HG02943 (cell line): ENCODE results near the gene LYST.
A peak's percentile ranks its signal among the peaks of the same experiment; 100 is the strongest.
"Not testable (repeated sequence)": the region's sequence is repeated elsewhere in the genome, so short reads cannot be mapped to it uniquely, and the experiment has no call there.

ENCODE experiments used
- ATAC-seq: cut with Tn5 transposase; IDR thresholded peaks from one replicate; pipeline ENCODE4 v1.9.1; 2021; ENCODE audit warnings: mild to moderate bottlenecking, low read depth, moderate library complexity; ENCODE audit not compliant: unreplicated experiment

LYST gene

DNA sequence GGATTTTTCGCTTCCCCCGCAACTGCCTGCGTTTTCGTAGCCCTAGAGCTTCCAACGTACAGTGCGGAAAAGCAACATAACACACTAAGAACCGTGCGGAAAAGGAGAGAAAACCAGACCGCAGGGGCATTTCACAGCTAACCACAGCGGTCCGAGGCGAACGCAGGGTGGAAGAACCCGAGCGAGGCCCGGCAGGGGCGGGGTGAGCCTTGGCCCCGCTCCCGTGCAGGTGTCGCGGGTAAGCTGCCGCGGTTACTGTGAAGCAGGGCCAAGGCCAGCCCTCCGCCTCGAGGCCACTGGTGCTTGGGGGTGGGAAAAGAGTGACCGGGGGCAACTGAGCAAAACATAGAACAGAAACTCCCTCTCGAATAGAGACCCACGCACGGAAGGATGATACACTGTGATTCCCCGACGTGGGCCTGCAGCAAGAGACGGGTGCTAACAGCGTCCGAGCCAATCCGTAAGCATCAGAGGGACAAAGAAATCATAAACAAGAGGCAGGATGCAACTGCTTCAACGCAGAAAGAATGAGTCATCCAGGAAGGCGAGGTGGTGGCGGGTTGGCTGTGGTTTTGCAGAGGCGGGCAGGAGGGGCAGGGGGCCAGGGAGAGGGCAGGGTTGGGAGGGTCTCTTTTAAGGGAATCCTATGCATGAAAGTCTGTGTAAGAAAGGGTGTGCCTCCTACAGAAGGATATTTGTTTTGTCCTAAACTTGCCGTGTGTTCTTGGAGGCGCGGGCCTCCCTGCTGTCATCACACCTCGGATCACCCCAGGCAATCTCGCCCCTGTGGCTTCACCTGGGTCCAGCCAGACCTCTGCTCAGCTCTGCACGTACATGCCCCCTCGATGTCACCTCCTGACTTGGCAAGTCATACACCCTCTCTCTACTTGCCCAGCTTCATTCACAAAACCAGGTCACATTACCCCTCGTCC lies 224.4 kb downstream of the LYST start:
- no peak for ATAC-seq

DNA sequence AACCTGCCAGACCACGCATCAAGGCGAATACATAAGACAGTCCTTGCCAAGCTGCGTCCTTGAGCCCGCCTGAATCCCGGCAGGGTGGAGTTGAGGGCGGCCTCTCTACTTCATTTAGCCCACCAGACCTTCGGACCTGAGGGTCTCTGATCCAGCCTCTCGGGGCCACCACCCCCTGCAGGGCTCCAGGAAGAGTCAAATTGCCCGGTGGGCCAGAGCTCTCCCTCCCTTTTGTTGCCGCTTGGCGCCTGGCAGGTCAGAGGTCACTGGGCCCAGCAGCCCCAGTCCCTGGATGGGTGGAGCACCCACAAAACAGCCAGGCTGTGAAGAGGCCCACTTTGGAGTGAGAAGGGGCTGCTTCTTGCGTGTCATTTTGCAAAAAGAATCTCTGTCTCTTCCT lies 226.1 kb downstream of the LYST start:
- ATAC-seq = no peak

DNA sequence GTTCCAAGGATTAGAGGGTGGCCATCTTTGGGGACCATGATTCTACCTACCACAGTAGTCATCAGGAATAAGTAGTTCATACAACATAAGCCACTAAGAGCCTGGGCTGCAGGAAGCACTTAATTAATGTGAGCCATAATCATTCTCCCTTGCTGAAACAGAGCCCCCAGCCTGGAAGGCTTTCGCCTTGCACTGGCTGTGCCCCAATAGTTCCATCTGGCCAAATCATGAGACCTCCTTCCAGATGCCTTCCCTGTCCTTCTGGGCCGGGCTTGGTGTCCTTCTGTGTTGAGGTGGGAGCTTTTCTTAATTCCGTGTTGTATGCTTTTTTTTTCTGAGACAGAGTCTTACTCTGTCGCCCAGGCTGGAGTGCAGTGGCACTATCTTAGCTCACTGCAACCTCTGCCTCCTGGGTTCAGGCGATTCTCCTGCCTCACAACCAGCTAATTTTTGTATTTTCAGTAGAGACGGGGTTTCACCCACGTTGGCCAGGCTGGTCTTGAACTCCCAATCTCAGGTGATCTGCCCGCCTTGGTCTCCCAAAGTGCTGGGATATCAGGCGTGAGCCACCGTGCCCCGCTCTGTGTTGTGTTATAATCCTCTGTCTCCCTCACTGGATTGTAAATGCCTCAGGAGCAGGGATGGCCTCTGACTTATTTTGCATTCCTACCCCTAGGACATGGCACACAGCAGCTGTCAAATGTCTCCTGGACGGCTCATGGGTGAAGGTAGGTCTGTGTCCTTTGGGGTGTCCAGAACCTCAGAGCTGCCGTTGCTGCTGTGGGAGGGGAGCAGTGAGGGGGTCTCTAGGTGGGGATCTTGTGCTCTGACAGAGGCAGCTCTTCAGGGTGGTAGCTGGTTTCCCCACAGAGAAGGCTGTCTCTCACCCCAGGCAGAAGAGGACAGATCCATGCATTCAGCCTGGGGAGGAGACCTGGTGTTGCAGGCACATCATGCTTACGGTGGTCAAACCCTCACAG lies 227.2 kb downstream of the LYST start:
- ATAC-seq = no peak

DNA sequence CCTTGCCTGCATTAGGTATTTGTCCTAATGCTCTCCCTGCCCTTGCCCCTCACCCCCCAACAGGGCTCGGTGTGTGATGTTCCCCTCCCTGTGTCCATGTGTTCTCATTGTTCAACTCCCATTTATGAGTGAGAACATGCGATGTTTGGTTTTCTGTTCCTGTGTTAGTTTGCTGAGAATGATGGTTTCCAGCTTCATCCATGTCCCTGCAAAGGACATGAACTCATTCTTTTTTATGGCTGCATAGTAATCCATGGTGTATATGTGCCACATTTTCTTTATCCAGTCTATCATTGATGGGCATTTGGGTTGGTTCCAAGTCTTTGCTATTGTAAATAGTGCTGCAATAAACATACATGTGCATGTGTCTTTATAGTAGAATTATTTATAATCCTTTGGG lies 228.1 kb downstream of the LYST start:
- not testable (repeated sequence) for ATAC-seq

DNA sequence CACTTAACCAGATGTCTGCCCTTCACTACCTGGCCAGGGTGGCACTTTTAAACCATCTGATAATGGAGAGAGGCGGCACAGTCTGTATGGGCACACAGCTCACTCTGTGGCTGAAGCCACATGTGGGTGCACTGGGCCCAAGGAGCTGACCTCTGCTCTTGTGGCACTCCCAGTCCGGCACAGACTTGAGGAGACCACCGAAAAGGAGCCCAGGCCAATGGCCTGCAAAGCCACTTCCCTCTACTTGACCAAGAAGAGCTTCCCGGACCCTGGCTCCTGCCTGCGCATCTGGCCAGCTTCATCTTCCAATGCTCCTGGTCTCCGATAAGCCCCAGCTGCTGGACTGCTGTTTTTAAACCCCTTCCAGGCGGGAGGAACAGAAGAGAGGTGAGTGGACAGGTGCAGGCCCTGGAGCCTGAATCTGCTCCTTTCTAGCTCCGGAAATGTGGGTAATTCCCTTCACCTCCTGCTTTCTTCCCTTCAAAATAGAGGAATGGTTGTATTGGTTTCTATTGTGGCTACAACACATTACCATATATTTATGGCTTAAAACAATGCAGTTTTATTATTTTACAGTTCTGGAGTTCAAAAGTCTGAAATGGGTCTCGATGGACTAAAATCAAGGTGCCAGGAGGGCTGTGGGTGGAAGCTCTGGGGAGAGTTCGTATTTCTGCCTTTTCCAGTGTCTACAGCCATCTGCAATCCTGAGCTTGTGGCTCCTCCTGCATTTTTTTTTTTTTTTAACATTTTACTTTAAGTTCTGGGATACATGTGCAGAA lies 228.8 kb downstream of the LYST start:
- no peak for ATAC-seq

DNA sequence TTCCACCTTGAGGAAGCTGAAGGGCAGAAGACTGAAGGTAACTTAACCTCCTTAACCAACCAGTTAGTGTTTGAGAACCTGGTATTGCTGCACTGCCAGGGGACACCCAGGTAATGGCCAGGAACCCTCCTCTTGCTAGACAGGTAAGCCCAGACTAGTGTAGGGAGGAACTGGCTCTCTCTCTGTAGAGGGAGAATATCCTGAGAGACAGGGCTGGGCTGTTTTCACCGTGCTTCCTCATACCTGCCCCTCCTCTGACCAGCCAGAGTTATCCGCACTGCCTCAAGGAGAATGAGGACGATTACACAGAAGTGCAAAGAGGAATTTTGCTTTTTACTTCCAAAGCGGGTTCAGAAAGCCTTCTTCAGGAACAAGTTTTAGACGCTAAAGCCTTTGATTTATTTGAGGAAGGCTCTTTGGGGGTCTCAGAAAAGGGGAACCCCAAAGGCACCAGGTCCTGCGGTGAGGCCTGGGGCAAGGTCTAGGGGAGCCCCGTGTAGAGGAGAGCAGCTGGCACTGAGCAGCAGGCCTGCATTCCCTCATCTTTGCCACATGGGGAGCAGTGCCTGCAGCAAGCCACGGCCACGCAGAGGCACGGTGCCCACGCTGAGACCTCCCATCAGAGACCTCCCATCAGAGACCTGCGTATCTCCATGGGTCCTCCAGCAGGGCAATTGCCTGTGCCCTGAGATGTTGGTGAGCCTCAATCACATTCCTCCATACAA lies 230.6 kb downstream of the LYST start:
- no peak for ATAC-seq

DNA sequence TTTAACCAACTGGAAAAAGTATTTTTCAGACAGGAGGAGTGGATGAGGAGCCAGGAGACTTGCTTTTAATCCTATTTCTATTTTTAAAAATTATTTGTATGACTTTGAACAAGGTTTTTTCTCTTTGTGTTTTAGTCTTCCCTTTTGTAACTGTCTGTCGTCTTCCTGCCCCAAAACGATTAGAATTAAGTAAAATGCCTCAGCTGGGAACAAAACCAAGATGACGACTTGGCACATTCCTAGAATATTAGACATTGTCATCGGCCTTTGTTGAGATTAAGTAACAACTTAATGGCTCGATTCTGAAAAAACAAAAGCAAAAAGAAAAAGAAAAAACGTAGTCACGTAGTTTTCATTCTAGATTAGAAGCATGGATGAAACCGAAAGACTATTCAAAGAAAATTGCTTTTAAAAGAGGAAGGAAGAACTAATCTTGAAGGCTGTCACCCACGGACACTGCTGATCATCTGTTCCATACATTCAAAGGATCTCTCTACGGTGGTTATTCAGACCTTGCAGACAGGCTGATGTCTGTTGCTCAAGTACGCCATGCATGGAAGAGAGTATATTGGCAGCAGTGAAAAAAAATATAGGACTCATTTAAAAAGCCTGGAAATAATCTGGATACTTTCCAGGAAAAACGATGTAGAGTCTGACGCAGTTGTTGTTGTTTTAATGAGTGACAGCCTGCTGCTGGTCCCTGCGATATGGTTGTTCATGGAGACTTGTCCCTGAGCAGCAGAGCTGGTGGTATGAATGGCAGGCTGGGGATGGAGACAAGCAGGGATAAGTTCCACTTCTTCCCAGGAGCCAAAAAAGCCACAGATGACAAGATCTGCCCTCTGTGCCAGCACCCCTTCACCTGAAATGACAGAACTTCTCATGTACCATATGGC lies 234.0 kb downstream of the LYST start:
- ATAC-seq = peak; percentile 64

DNA sequence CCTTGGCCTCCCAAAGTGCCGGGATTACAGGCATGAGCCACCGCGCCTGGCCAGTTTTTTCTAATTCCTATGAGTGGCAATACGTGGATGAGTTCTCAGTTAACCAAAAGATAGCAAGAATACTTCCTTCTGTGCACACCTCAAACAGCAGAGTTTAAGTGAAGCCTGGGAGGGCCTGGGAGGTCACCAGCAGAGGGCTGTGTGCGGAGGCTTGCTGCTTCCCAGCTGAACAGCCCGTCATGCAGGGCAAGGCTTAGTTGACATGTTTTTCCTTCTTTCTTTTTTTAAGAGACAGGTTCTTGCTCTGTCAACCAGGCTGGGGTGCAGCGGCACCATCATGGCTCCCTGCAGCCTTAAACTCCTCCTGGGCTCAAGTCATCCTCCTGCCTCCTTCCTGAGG lies 234.9 kb downstream of the LYST start:
- no peak for ATAC-seq

DNA sequence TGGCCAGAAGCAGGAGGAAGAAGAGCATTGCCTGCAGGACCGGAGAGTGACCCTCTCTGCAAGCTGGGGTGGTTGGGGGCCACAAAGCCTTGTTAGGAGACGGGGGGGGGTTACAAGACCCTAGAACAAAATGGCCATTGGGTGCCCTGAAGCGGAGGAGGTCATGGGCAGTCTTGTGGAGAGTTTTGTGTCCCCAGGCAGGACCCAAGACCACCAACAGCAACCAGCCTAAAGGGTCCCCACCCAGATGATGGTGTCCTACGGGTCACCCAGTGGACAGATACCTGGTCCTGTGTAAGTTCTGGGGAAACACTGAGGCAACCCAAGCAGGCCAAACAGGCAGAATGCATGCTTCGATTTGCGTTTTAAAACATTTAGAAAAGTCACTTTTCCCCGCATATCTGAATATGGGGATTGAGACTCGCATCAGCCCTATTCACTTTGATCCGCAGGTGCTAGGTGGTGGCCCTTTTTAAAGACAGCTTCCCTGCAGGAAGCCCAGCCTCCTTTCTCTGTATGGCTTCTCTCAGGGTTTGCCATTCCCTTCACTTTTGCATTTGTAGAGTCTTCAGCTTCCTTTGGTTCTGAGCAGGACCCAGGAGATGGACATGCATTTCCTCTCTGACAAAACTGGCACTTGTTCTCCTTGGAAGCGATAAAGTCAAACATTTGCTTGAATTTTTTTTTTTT lies 238.2 kb downstream of the LYST start:
- ATAC-seq = no peak

DNA sequence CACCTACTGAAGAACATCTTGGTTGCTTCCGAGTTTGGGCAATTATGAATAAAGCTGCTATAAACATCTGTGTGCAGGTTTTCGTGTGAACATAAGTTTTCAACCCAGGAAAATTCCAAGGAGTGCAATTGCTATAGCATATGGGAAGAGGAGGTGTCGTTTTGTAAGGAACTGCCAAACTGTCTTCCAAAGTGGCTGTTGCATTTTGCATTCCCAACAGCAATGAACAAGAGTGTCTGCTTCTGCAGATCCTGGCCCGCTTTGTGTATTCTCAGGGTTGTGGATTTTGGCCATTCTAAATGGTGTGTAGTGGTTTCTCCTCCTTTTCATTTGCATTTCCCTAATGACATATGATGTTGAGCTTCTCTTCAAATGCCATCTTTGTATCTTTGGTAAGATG lies 240.9 kb downstream of the LYST start:
- no peak for ATAC-seq

DNA sequence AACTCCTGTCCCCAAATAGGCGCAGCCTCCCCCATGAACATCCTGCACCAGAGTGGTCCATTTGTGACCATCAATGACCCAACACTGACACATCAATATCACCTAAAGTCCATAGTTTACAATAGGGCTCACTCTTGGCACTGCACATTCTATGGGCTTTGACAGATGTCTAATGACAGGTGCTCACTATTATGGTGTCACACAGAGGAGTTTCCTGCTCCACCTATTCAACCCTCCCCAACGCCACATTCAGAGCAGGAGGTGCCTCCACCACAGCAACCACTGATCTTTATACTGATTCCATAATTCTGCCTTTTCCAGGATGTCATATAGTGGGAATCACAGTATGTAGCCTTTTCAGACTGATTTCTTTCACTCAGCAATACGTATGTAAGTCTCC lies 241.4 kb downstream of the LYST start:
- no peak for ATAC-seq

DNA sequence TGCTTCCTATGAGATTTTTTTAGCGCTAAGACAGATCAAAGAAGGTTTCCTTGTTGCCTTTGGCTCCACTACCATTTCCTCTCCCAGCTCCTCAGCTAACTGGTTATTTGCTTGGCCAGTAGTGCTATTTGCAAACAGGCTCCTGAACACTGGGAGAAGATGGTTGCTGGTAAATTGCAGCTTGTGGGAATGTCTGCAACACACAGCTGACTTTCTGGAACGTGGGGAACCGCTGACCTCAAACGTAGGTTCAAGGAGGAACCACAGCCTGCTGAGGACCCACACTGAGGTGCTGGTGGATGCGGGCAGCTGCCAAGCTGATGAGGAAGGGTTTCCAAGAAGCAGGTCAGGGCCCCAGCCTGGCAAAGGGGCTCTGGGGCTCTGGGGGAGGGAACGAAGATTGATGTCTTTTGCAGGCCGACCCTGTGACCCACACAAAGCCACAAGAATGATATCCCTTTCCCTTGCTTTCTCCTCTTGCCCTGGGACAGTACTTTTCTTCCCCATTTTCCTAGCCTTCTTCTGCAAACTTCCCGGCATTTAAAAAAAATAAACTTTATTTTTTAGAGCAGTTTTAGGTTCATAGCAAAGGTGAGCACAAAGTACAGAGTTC lies 241.9 kb downstream of the LYST start:
- no peak for ATAC-seq

DNA sequence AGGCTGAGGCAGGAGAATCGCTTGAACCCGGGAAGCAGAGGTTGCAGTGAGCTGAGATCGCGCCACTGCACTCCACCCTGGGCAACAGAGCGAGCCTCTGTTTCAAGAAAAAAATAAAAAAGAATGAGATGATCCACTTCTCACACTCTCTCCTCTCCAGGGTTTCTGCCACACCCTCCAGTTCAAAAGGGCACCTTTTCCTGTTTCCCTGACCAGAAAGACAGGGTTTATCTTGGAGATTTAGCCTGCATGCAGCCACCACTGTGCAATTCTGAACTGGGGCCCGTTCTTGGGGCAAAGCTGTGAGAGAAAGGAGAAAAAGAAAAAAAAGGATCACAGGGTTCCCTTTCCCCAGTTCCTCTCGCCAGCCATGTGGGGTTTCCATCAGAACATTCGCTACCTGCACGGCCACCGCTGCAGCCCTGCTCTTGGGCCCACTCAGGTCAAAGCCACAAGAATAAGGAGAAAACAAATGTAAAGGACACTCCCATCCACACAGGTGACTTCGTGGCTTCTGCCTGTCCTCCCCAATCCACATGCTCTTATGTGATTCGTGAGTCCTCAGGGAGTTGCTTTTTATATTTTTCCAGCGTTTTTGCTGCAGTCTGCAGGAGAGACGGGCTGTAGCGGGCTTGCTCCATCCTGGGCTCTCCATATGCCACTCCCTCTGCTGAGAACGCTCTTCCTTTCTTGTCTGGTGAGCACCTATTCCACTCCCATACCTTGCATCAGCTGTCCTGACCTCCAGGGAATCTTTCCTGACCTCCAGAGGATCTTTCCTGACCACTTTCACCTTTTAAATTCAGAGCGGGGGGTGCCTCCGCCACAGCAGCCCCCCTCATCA lies 243.5 kb downstream of the LYST start:
- no peak for ATAC-seq

DNA sequence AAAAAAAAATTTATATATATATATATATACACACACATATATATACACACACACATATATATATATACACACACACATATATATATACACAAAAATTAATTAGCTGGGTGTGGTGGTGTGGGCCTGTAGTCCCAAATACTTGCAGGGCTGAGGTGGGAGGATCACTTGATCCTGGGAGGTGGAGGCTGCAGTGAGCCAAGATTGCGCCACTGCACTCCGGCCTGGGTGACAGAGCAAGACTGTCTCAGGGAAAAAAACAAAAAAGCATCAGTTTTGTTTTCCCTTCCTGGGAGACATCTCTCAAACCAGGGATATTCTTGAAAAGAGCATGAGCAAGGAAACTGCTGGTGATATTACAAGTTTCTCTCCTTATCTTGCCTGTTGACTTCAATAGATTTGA lies 247.6 kb downstream of the LYST start:
- ATAC-seq = not testable (repeated sequence)

DNA sequence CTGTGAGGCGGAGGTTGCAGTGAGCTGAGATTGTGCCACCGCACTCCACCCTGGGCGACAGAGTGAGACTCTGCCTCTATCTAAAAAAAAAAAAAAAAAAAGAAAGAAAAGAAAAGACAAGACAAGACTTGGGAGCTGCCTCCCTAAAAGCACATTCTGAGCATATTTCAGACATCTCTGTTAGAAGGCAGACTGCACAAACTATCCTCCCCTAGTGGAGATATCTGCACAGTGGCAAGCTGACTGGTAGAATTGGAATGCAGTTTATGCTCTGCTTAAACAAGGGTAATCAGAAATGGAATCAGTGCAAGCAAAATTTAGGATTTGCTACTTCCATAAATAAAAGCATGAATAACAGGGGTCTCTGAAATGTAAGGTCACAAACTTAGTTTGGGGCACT lies 248.9 kb downstream of the LYST start:
- ATAC-seq = no peak

DNA sequence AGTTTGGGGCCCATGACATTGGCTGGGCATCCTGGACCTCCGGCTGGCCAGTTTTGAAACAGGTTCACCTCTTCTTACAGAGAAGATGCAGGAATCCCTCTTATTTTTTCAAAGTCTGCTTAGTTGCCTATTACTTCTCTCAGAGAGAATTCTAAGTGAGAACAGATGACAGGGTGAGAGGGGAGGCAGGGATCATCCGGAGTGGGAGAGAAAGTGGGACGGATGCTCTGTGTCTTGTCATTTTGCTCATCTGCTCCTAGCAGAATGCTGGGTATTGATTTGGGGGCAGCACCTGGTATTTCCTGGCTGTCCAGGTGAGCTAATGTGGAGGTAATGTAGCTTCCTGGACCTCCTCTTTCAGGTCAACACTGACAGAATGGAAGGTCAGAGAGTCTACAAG lies 249.6 kb downstream of the LYST start:
- no peak for ATAC-seq

DNA sequence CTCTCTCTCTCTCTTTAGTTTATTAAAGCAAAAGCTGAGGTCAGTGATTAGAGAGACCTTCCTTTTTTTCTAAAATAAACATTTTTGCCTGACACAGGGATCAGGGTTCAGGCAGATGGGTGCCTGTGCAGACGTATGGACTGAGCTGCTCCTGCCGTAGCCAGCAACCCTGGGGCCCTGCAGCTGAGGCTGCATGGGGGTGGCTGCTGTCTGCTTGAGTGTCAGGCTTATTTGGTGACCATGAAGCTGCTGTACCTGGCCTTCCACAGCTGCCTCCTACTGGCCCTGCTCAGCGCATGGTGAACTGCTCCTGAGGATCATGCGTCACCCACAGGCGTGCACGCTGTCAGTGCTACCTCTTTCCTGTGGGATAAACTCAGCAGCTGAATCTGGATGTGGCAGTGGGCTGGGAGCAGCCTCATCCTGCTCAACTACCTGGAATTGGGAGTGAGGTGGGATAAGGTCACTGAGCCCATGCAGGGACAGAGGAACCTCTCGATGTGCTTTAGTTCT lies 252.2 kb downstream of the LYST start:
- no peak for ATAC-seq
